A549 (cell line): ENCODE data around the gene PEX7. TPM values are rescaled to one million over a fixed set of nuclear protein-coding genes. Genes with fewer than 3 reads are reported as not detected.
A peak's percentile ranks its signal among the peaks of the same experiment; 100 is the strongest.

ENCODE experiments used
- ATAC-seq, 2 experiments: fragments of 200-7000 bp in 1 of 2; fragments of >200 bp in 1 of 2; cut with Nextera tagmentation in 1 of 2; cut with Tn5 transposase in 1 of 2; 3 replicates each; pipeline versions ENCODE4 v1.8.0 to v1.9.1; 2018 to 2020; ENCODE audit warnings: mild to moderate bottlenecking in 1 of 2, moderate library complexity in 1 of 2
- CTCF ChIA-PET: fragments of 300-600 bp; sonication (Branson Sonifier 250); formaldehyde crosslinking; extraction: SDS; loops from one replicate; lab custom pipeline; 2021; ENCODE audit warnings: antibody characterized with exemption, inconsistent platforms; lab: Yijun Ruan, JAX
- POLR2A ChIA-PET: fragments of 350-600 bp; formaldehyde crosslinking; extraction: SDS; loops from one replicate; lab custom pipeline; 2021; ENCODE audit warnings: antibody characterized with exemption, inconsistent platforms; lab: Yijun Ruan, JAX
- DNase-seq, 2 experiments: peaks; one replicate each; pipeline versions ENCODE4 v3.0.0 to v3.0.0-alpha.2; 2011 to 2016; ENCODE audit warnings: low read depth in 1 of 2, low spot score in 1 of 2
- FAIRE-seq: peaks from 2 replicates; lab custom pipeline; 2011; peaks lifted over from hg19 to GRCh38; lab: Jason Lieb, UNC
- H3K27ac ChIP-seq, 2 experiments: fragments of >200 bp; sonication (Bioruptor Twin); formaldehyde crosslinking; 3 replicates each; pipeline ENCODE4 v1.5.1; 2016 to 2017
- H3K4me1 ChIP-seq: fragments of >200 bp; sonication (Bioruptor Twin); formaldehyde crosslinking; 3 replicates; pipeline ENCODE4 v1.6.1; 2016
- H3K4me2 ChIP-seq: fragments of >200 bp; sonication (Bioruptor Twin); formaldehyde crosslinking; 3 replicates; pipeline ENCODE4 v1.6.1; 2016
- H3K4me3 ChIP-seq: fragments of >200 bp; sonication (Bioruptor Twin); formaldehyde crosslinking; 3 replicates; pipeline ENCODE4 v1.5.1; 2016
- H3K9me3 ChIP-seq: fragments of >200 bp; sonication (Bioruptor Twin); formaldehyde crosslinking; 3 replicates; pipeline ENCODE4 v1.6.1; 2016
- ATOH8 ChIP-seq: fragments of 250-450 bp; sonication (Bioruptor Pico); IDR thresholded peaks from 2 replicates; pipeline ENCODE4 v1.5.0; 2020; ENCODE audit warnings: low read depth, mild to moderate bottlenecking, moderate library complexity
- BHLHE40 ChIP-seq: IDR thresholded peaks from 2 replicates; pipeline ENCODE4 v1.6.1; 2012; ENCODE audit warnings: low read depth, low read length, inconsistent platforms
- E2F6 ChIP-seq: IDR thresholded peaks from 2 replicates; pipeline ENCODE4 v1.6.1; 2012; ENCODE audit warnings: low read depth, borderline replicate concordance
- EP300 ChIP-seq, 2 experiments: fragments of >200 bp; sonication (Bioruptor Twin); formaldehyde crosslinking; IDR thresholded peaks; 2 replicates in 1 of 2; 3 replicates in 1 of 2; pipeline ENCODE4 v1.6.1; 2016 to 2017
- FOSL2 ChIP-seq, 2 experiments: fragments of 450-650 bp in 1 of 2; fragments of >200 bp in 1 of 2; sonication (Bioruptor Twin) in 1 of 2; formaldehyde crosslinking; IDR thresholded peaks; 2 replicates each; pipeline versions ENCODE4 v1.5.0 to v1.6.1; 2016 to 2020; ENCODE audit warnings: mild to moderate bottlenecking in 1 of 2, moderate library complexity in 1 of 2
- GATA3 ChIP-seq: IDR thresholded peaks from 2 replicates; pipeline ENCODE4 v1.6.1; 2012; ENCODE audit warnings: borderline replicate concordance
- HOXB5 ChIP-seq: fragments of 250-450 bp; sonication (Bioruptor Pico); IDR thresholded peaks from 2 replicates; pipeline ENCODE4 v1.5.0; 2020; ENCODE audit warnings: mild to moderate bottlenecking, moderate library complexity
- MAFK ChIP-seq: fragments of 450-650 bp; IDR thresholded peaks from 2 replicates; pipeline ENCODE4 v1.6.1; 2014; ENCODE audit not compliant: partially characterized antibody
- MAX ChIP-seq: IDR thresholded peaks from 2 replicates; pipeline ENCODE4 v1.6.1; 2012
- MYC ChIP-seq: IDR thresholded peaks from 2 replicates; pipeline ENCODE4 v1.6.1; 2012; ENCODE audit warnings: mild to moderate bottlenecking, inconsistent platforms, low read length, improper control_type of control experiment, borderline replicate concordance
- NFE2L2 ChIP-seq: fragments of 150-350 bp; conservative IDR thresholded peaks from 2 replicates; pipeline ENCODE4 v1.6.1; 2014; ENCODE audit warnings: low read length
- NPAS2 ChIP-seq: fragments of 250-450 bp; sonication (Bioruptor Pico); IDR thresholded peaks from 2 replicates; pipeline ENCODE4 v1.8.0; 2022; ENCODE audit warnings: mild to moderate bottlenecking, moderate library complexity, borderline replicate concordance
- RARB ChIP-seq: fragments of 250-450 bp; sonication (Bioruptor Pico); IDR thresholded peaks from 2 replicates; pipeline ENCODE4 v1.8.0; 2021; ENCODE audit warnings: mild to moderate bottlenecking, moderate library complexity
- RFX5 ChIP-seq: fragments of 450-650 bp; IDR thresholded peaks from 2 replicates; pipeline ENCODE4 v1.7.1; 2014; ENCODE audit warnings: antibody characterized with exemption, mild to moderate bottlenecking, moderate library complexity
- RNF2 ChIP-seq: fragments of 200-600 bp; sonication (generic); IDR thresholded peaks from 2 replicates; pipeline ENCODE4 v1.6.1; 2016; ENCODE audit warnings: low read depth, mild to moderate bottlenecking, antibody characterized with exemption, moderate library complexity, borderline replicate concordance
- SMC3 ChIP-seq: fragments of >200 bp; sonication (Bioruptor Twin); formaldehyde crosslinking; IDR thresholded peaks from 3 replicates; pipeline ENCODE4 v1.6.1; 2018; ENCODE audit warnings: inconsistent platforms
- TFCP2L1 ChIP-seq: fragments of 250-450 bp; sonication (Bioruptor Pico); IDR thresholded peaks from 2 replicates; pipeline ENCODE4 v1.5.0; 2021; ENCODE audit warnings: mild to moderate bottlenecking
- USF2 ChIP-seq: fragments of 450-650 bp; IDR thresholded peaks from 2 replicates; pipeline ENCODE4 v1.6.1; 2014; ENCODE audit warnings: antibody characterized with exemption
- ZFP36 ChIP-seq: fragments of 450-650 bp; IDR thresholded peaks from 2 replicates; pipeline ENCODE4 v1.6.1; 2014; ENCODE audit warnings: borderline replicate concordance; ENCODE audit not compliant: partially characterized antibody
- ZNF302 ChIP-seq: fragments of 250-450 bp; sonication (Bioruptor Pico); IDR thresholded peaks from 2 replicates; pipeline ENCODE4 v1.9.0; 2021; ENCODE audit warnings: inconsistent platforms, mild to moderate bottlenecking, moderate library complexity
- ZSCAN20 ChIP-seq: fragments of 250-450 bp; sonication (Bioruptor Pico); IDR thresholded peaks from 2 replicates; pipeline ENCODE4 v1.8.0; 2022; ENCODE audit warnings: mild to moderate bottlenecking, moderate library complexity
- WGBS: methylation state at CpG from one replicate; pipeline ENCODE4 v1.1.6; 2017; ENCODE audit errors: missing lambda C conversion rate; 5-methylcytosine and 5-hydroxymethylcytosine counted together
- polyA plus RNA-seq, 4 experiments: library from polyadenylated mRNA; depleted of rRNA in 3 of 4; stranded (reverse); fragments of >200 nt; fragmentation: RNase III in 1 of 4; extraction: RNeasy Plus Mini Kit Qiagen cat#74134 plus additional on column Dnase treatment in 1 of 4; gene quantifications; 2 replicates in 3 of 4; 3 replicates in 1 of 4; pipeline ENCODE4 v1.2.3, GENCODE V29; 2011 to 2017

Gene PEX7
- polyA plus RNA-seq, 2 of the 4 experiments (the other 2 are of a cell fraction): 6.9 to 9.6 TPM

GRCh38 chr6:136921381-136921935, 99.1 kb downstream of the PEX7 start:
- CTCF ChIA-PET: interaction anchor here (0.6 to 1.9 kb wide), 9 partner anchors 10 to 277 kb away, joined by 3 to 6 read pairs (median 3); partner anchors contain the start of genes MAP3K5 and PEX7
- TF ChIP-seq HOXB5 (CRISPR knock-in tag): no peak
- TF ChIP-seq RFX5: peak; percentile 85
- no peak for TF ChIP-seq ZSCAN20 (CRISPR knock-in tag)
- no peak for TF ChIP-seq RARB (CRISPR knock-in tag)
- TF ChIP-seq USF2: no peak
- TF ChIP-seq BHLHE40: no peak
- peak; percentile 57; the same call in 1 of the 2 replicates for TF ChIP-seq E2F6
- TF ChIP-seq MAX: peak; percentile 63
- TF ChIP-seq FOSL2 (IDR thresholded peaks at IDR 0.05): no peak
- no peak for TF ChIP-seq FOSL2 (CRISPR knock-in tag; IDR thresholded peaks at IDR 0.05)
- TF ChIP-seq ATOH8 (CRISPR knock-in tag): no peak
- no peak for TF ChIP-seq GATA3
- peak; percentile 40; the same call in 1 of the 2 replicates for TF ChIP-seq RNF2
- TF ChIP-seq SMC3: no peak
- no peak for TF ChIP-seq EP300 (IDR thresholded peaks at IDR 0.05)
- TF ChIP-seq, all 56 proteins: peak for 4
- Histone ChIP-seq H3K9me3 (no peaks in the 10 kb centered on the region), H3K4me3 (peak overlapping the region; percentile 57), H3K27ac (peak overlapping the region; percentile 62 to 84; a peak in 5 of 6 replicates), H3K4me1 (no peaks in the 10 kb centered on the region), H3K4me2 (peak overlapping the region; percentile 96)
- POLR2A ChIA-PET: no interaction called here
- DNase-seq (peak in 1 of 2 experiments; percentile 8), ATAC-seq (peak; percentile 62 to 69), FAIRE-seq (no peak)
- 3% methylated on average over 15 of the region's 59 CpGs for WGBS

- Histone ChIP-seq H3K27ac (peak within 1 kb of the TSS; percentile 62 to 84; a peak in 5 of 6 replicates), H3K4me2 (peak within 1 kb of the TSS; percentile 96), H3K4me3 (peak within 1 kb of the TSS; percentile 57), H3K9me3 (no peaks in the 10 kb centered on the region), H3K4me1 (no peaks in the 10 kb centered on the region)
- FAIRE-seq: no peak
- under 1% methylated on average over 30 of the region's 86 CpGs for WGBS
- POLR2A ChIA-PET: no interaction called here
- DNase-seq: peak; percentile 16 to 23
- CTCF ChIA-PET: interaction anchor here (0.6 to 1.9 kb wide), 9 partner anchors 9 to 278 kb away, joined by 3 to 6 read pairs (median 3); partner anchors contain the start of genes MAP3K5 and PEX7
- TF ChIP-seq MAX (no peak), RFX5 (0 out of 2 replicates have a peak, but pooled peaks have one; percentile 1)
- peak; percentile 72 to 74 for ATAC-seq
These were observed 99.7 kb downstream of the PEX7 start, which contains the start of gene SLC35D3 for GRCh38 chr6:136921936-136922684. TSS of gene SLC35D3 (plus strand) at chr6:136922301. CDS start at chr6:136922429, 128 bp downstream.

GRCh38 chr6:136922685-136923006, 100.3 kb downstream of the PEX7 start:
- CTCF ChIA-PET: interaction anchor here (0.6 to 1.9 kb wide), 4 partner anchors 19 to 131 kb away, joined by 3 to 6 read pairs (median 5); partner anchors contain the start of gene MAP3K5
- Histone ChIP-seq H3K9me3 (no peaks in the 10 kb centered on the region), H3K4me2 (peak overlapping the region; percentile 96), H3K4me1 (no peaks in the 10 kb centered on the region), H3K27ac (peak overlapping the region in 1 of 2 experiments; percentile 84; a peak in 1 of 6 replicates), H3K4me3 (peak overlapping the region; percentile 57)
- TF ChIP-seq NFE2L2 (no peak), E2F6 (no peak), HOXB5 (CRISPR knock-in tag) (no peak), NPAS2 (CRISPR knock-in tag) (no peak), FOSL2 (IDR thresholded peaks at IDR 0.05) (no peak), FOSL2 (CRISPR knock-in tag; IDR thresholded peaks at IDR 0.05) (no peak), TFCP2L1 (CRISPR knock-in tag) (no peak), MYC (no peak), MAFK (no peak), ZFP36 (no peak), ZNF302 (CRISPR knock-in tag) (no peak)
- WGBS: 10% methylated on average over 2 of the region's 29 CpGs
- no peak for FAIRE-seq
- ATAC-seq: peak; percentile 12 to 56; a peak in 4 of 6 replicates
- POLR2A ChIA-PET: no interaction called here
- peak in 1 of 2 experiments; percentile 5 for DNase-seq
